ENCODE results near the gene KDM4B. TPM values are rescaled to one million over a fixed set of nuclear protein-coding genes. Genes with fewer than 3 reads are reported as not detected.

KDM4B gene
- total RNA-seq, 1 experiment from 2014 or later: 12.0 TPM

DNA sequence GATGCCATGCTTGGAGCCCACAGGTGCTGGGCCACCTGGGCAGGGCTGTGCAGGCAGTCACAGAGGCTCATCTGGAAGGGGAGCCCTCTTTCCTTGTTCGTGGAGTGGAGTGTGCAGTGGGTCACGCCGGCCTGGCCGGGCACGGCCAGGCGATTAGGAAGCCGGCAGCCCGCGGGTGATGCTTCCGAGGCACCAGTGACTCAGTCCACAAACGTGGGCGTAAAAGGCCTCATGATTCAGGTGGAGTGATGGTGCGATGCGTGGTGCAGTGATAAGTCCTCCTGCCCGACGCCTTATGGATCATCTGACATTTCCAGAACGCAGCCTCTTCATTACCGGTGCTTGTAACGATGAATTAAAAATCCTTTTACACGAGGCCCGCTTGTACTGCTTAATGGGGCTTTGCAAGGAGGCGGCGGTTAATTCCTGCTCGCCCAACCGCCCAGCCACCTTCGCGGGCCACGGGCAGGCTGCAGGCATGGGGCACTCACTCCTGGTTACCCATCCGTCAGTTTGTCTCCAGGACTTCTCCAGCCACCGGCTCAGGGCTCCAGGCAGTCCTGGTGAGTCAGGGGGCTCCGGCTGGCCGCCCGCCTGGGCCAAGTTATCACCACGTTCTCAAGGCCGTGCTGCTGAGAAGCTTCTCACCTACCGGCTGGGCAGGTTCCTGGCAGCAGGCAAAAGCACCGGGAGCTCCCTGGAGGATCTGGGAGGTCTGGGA lies 172.4 kb downstream of the KDM4B start:
- no peak for DNase-seq
- Histone ChIP-seq H3K36me3 (replicated peaks; ENCODE audit: control insufficient read depth, insufficient read depth, low read length) (peaks cover 6% of the 10 kb centered on the region), H3K27me3 (ENCODE audit: control insufficient read depth, insufficient read depth, low read length) (no peaks in the 10 kb centered on the region), H3K4me3 (ENCODE audit: insufficient read depth, low read depth, low read length) (no peak overlapping the region)

DNA sequence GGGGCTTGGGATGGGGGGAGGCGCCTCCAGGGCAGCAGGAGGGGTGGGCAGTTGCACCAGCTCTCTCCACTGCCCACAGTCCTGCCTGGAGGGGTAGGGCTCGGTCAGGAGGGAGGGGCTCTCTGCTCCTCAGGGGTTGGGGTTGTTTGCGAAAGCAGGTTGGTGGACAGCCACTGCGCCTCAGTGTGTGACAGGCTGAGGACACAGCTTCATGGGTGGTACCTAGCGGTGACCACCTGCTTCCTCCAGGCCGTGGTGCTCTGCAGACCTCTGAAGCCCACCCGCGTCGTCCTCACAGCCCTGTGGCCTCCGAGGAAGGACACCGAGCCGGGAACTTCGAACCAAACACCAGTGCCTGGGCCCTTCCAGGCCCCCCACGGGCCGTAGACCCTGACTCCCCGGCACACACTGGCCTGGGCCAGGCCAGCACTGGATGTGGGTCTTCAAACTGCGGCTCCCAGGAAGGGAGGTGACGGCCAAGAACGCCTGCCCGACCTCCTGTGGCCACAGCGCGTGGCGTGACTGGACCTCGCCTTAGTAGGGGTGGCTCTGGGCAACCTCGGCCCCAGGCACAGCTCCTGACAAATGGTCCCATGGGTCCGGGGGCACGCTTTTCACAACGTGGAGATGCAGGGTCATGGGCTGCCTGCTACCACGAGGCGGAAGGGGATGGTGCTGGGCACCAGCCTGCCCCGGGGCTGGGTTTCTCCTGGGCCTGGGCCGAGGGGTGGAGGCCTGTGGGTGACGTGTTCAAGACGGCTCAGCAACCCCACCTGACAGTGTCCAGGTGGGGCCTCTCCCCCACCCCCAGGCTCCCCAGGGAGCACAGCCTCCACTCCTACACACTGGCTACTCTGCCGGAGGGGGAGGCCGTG lies 173.2 kb downstream of the KDM4B start:
- peaks cover 6% of the 10 kb centered on the region for H3K36me3 ChIP-seq (replicated peaks; ENCODE audit: control insufficient read depth, insufficient read depth, low read length)
- no peak overlapping the region for H3K4me3 ChIP-seq (ENCODE audit: insufficient read depth, low read depth, low read length)
- H3K27me3 ChIP-seq (ENCODE audit: control insufficient read depth, insufficient read depth, low read length): no peaks in the 10 kb centered on the region
- peak; percentile 58 for DNase-seq

DNA sequence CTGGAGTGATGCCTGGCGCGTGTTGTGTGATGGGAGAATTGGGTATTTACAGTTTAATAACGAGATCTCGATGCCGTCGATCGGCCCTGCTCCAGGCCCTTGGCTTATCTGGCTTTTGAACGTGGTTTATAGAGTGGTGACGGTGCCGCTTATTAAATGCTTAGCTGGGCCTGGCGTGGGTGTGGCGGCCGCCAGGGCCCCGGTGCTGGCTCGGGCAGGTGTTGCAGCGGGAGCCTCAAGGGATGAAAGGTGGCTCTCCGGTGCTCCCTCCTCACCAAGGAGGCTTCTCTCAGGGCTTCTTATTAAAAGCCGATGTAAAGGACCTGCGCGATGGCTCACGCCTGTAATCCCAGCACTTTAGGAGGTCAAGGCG lies 173.8 kb downstream of the KDM4B start:
- peak; percentile 38 for DNase-seq
- no peaks in the 10 kb centered on the region for H3K27me3 ChIP-seq (ENCODE audit: control insufficient read depth, insufficient read depth, low read length)
- no peak overlapping the region for H3K4me3 ChIP-seq (ENCODE audit: insufficient read depth, low read depth, low read length)
- peaks cover 6% of the 10 kb centered on the region for H3K36me3 ChIP-seq (replicated peaks; ENCODE audit: control insufficient read depth, insufficient read depth, low read length)

DNA sequence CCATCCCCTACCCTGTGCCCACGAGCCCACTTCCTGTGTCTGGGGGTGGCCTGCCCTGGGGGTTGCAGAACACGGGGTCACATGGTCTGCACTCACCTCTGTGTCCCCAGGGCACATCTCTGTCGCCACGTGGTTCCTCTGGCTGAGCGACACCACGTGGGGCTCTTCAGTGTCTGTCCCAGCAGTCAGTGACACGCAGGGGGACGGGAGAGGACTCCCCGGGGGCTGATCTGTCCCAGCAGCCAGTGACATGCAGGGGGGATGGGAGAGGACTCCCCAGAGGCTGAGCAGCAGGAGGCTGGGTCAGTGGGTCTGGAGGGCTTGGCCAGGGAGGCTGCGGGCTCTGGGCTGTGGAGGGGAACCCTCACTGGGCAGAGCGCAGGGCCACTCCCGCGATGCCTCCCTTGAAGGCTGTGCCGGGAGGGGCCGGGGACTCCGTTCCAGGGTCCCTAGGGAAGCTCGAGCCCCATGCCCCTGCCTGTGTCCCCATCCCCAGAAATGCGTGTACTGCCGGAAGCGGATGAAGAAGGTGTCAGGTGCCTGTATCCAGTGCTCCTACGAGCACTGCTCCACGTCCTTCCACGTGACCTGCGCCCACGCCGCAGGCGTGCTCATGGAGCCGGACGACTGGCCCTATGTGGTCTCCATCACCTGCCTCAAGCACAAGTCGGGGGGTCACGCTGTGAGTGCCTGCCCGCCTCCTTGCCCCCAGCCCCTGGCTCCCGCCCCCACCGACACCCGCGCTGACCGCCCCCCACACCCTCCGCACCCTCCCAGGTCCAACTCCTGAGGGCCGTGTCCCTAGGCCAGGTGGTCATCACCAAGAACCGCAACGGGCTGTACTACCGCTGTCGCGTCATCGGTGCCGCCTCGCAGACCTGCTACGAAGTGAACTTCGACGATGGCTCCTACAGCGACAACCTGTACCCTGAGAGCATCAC lies 174.8 kb downstream of the KDM4B start:
- H3K4me3 ChIP-seq (ENCODE audit: insufficient read depth, low read depth, low read length): no peak overlapping the region
- DNase-seq: peak; percentile 68
- H3K27me3 ChIP-seq (ENCODE audit: control insufficient read depth, insufficient read depth, low read length): no peaks in the 10 kb centered on the region
- peaks cover 3% of the 10 kb centered on the region for H3K36me3 ChIP-seq (replicated peaks; ENCODE audit: control insufficient read depth, insufficient read depth, low read length)

DNA sequence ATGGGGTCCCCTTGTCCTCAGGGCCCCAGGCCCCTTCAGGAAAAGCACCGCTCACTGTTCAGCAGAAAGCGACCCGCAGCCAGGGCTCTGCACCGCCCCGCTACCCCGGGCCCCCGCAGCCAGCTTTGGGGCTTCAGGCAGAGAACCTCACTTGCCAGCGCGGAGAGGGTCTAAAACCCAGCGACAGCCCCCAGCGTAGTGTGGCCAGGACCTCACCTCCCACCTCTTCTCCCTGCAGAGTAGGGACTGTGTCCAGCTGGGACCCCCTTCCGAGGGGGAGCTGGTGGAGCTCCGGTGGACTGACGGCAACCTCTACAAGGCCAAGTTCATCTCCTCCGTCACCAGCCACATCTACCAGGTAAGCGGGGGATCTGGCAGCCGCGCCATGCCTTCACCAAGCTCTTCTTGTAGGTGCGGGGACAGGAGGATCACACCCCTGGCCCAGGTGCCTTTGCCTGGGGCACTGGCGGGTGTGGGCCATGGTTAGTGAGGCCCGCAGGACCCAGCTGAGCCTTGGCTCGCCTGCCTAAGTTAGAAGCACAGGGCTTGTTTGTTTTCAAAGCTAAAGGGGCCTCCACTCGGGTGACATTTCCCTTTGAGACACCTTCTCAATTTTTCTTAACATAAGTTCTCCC lies 175.7 kb downstream of the KDM4B start:
- Histone ChIP-seq H3K36me3 (replicated peaks; ENCODE audit: control insufficient read depth, insufficient read depth, low read length) (peaks cover 2% of the 10 kb centered on the region; the same call in 1 of the 2 replicates), H3K4me3 (ENCODE audit: insufficient read depth, low read depth, low read length) (no peak overlapping the region), H3K27me3 (ENCODE audit: control insufficient read depth, insufficient read depth, low read length) (no peaks in the 10 kb centered on the region)
- peak; percentile 62 for DNase-seq

DNA sequence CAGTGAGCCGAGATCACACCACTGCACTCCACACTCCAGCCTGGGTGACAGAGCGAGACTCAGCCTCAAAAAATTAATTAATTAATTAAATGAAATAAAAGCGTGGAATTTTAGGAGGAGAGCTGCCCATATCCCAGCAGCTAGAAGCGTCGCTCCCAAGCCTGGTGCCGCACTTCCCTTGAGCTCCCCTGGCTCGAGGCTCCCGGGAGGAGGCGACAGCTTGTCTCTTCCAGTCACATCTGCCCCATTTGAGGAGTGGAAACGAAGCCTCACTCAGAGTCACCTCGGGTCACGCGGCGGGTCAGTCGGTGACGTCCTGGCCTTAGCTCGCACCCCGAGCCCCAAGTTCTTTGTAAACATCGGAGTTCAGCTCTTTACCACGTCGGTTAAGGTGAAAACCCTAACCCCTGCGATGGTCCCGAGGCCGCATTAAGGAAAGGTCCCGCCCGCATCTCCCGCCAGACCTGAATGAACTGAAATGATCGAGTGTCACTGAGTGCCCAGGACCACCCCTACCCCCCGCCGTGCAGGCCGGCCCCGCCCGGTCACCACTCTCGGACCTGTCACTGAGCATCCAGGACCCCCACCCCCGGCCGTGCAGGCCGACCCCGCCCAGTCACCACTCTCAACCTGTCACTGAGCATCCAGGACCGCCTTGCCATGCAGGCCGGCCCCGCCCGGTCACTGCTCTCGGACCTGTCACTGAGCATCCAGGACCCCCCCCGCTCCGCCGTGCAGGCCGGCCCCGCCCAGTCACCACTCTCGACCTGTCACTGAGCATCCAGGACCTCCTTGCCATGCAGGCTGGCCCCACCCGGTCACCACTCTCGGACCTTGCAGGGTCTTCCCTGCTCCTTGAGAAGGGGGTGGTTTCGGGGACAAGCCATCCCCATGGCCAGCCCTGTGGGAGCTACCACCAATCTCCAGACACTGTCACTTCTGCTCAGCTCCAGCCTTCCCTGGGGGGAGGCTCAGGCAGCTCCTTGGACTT lies 176.9 kb downstream of the KDM4B start:
- Histone ChIP-seq H3K4me3 (ENCODE audit: insufficient read depth, low read depth, low read length) (no peak overlapping the region), H3K36me3 (replicated peaks; ENCODE audit: control insufficient read depth, insufficient read depth, low read length) (no peaks in the 10 kb centered on the region), H3K27me3 (ENCODE audit: control insufficient read depth, insufficient read depth, low read length) (no peaks in the 10 kb centered on the region)
- DNase-seq: peak; percentile 65

DNA sequence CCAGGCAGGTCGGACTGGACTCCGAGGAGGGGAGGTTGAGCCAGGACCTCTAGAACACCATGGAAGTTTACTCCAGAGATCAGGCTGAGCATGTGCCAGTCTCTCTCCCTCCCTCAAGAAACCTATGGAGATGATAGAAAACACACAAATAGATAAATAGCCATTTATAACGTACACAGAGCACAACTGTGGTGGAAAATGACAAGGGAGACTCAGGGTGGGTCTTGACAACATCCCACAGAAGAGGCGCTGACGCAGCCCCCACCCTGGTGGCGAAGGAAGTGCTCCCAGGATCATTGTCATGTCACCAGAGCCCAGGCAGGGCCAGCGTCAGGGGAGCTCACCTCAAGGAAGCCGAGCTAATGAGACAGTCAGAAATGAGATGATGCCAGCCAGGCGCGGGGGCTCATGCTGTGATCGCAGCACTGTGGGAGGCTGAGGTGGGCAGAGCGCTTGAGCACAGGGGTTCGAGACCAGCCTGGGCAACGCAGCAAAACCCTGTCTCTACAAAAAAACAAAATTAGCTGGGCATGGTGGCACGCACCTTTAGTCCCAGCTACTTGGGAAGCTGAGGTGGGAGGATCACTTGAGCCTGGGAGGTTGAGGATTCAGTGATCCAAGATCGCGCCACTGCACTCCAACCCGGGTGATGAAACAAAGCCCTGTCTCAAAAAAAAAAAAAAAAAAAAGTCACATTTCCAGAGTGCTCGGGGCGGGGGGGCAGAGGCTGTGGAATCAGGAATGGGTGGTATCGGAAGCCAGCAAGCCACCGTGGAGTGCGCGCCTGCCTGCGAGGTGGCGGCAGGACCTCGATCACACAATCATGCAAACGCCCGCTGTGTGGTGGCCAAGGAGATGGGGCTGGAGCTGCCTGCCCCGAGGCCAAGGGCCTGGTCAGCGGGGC lies 178.4 kb downstream of the KDM4B start:
- no peaks in the 10 kb centered on the region for H3K27me3 ChIP-seq (ENCODE audit: control insufficient read depth, insufficient read depth, low read length)
- H3K36me3 ChIP-seq (replicated peaks; ENCODE audit: control insufficient read depth, insufficient read depth, low read length): no peaks in the 10 kb centered on the region
- peak; percentile 60 for DNase-seq
- H3K4me3 ChIP-seq (ENCODE audit: insufficient read depth, low read depth, low read length): no peak overlapping the region

DNA sequence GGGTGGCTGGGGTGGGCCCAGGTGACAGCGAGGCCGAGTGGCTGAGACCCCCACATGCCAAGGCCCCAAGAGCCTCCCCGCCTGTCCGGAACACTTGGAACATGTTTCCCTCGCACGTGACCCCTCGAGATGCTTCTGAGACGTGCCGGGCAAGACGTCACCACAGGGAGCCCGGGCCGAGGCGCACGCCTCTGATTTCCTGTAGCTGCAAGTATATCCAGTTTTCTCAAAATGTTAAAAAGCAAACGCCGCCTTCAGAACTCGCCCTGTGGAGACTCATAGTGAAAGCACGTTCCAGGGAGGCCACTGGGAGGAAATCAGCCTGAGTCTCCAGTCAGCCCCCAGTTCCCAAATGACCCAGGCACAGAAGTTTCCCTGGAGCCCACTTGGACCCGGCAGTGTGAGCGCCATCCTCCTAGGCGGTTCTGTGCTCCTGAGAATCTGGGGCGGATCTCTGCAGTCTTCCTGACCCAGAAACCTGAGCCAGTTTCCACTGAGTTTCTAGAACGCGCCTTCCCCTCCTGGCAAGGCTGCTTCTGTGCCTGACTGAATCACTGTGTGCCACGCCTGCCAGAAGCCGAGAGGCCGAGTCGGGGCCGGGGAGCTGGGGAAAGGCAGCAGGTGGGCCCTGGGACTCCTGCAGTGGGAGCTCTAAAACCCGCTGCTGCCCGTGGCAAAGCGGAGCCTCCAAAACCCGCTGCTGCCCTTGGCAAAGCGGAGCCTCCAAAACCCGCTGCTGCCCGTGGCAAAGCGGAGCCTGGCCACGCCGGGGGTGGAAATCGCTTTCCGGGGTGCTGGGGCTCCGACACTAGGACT lies 179.3 kb downstream of the KDM4B start:
- no peak overlapping the region for H3K4me3 ChIP-seq (ENCODE audit: insufficient read depth, low read depth, low read length)
- no peaks in the 10 kb centered on the region for H3K36me3 ChIP-seq (replicated peaks; ENCODE audit: control insufficient read depth, insufficient read depth, low read length)
- no peaks in the 10 kb centered on the region for H3K27me3 ChIP-seq (ENCODE audit: control insufficient read depth, insufficient read depth, low read length)
- DNase-seq: peak; percentile 62

DNA sequence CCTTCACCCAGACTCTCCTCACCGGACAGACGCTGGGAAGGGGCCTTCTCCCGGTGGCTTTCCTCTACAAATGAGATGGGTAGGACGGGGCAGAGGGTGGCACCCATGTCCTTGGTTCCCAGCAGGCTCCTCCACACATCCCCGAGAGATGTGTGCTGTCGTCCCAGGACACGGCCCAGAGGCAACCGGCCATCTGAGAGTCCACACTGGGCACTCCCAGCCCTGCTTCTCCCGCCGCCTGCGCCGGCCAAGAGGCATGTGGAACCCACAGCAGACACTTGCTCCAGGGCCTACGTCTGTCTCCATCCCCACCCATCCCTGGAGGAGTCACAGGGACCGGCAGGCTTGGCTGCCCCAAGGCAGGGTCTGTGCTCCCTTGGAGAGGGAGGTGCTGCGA lies 179.9 kb downstream of the KDM4B start:
- Histone ChIP-seq H3K36me3 (replicated peaks; ENCODE audit: control insufficient read depth, insufficient read depth, low read length) (no peaks in the 10 kb centered on the region), H3K4me3 (ENCODE audit: insufficient read depth, low read depth, low read length) (no peak overlapping the region), H3K27me3 (ENCODE audit: control insufficient read depth, insufficient read depth, low read length) (no peaks in the 10 kb centered on the region)
- peak; percentile 63 for DNase-seq

DNA sequence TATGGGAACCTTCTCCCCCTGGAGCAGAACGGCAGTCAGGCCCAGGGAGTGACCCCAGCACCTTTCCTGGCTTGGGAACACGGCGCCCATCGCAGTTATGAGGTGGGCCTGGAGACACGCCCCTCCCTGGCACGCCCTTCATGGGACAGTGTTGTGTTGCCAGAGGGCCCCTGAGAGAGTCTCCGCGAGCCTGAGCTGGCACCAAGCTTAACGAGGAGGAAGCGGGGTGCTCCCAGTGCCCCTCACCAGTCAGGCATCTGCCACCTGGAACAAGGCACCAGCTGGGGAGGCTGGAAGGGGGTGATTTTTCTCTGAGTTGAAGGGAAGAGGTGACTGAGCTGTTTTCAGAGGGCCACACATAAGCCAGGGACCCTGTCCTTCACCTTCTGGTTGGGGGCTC lies 180.6 kb downstream of the KDM4B start:
- H3K36me3 ChIP-seq (replicated peaks; ENCODE audit: control insufficient read depth, insufficient read depth, low read length): no peaks in the 10 kb centered on the region
- H3K4me3 ChIP-seq (ENCODE audit: insufficient read depth, low read depth, low read length): no peak overlapping the region
- H3K27me3 ChIP-seq (ENCODE audit: control insufficient read depth, insufficient read depth, low read length): no peaks in the 10 kb centered on the region
- DNase-seq: peak; percentile 61

DNA sequence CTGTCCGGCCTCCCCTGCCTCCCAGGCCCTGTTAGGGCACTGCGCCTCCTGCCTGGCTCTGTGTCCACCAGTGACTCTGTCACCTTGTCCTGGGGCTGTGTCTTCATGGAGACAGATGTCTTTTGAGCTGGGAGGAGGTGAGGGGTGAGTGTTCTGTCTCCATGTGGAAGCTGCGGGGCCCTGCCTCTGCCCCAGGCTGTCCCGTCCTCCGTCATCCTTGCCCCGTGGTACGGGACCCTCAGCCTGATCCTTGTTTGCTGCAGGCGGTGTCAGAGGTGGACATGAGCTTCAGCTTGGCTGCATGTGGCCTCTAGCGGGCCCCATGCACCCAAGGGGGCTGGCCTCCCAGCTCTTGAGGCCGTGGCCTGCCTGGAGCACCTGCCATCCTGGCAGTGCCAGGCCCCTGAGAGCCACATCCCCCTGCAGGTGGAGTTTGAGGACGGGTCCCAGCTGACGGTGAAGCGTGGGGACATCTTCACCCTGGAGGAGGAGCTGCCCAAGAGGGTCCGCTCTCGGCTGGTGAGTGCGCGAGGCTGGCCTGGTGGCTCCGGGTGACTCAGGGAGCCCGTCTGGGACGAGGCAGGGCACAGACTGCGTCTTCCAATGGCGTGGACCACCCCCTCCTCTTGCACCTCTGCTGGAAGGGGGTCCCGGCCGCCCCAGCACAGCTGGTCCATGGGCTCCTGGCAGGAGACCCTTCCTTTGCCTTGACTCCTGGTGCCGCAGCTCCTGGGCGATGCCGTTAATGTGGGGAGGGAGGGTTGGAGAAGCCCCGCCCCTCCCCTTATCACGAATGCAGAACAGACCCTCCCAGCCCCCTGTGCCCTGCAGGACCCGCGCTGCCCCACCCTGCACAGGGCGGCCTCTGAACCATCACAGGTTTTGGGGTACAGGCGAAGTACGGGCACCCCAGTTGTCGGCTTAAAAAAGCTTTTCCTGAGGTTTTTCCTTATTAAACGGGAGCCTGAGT lies 181.3 kb downstream of the KDM4B start:
- DNase-seq: peak; percentile 90
- no peak overlapping the region for H3K4me3 ChIP-seq (ENCODE audit: insufficient read depth, low read depth, low read length)
- no peaks in the 10 kb centered on the region for H3K36me3 ChIP-seq (replicated peaks; ENCODE audit: control insufficient read depth, insufficient read depth, low read length)
- H3K27me3 ChIP-seq (ENCODE audit: control insufficient read depth, insufficient read depth, low read length): no peaks in the 10 kb centered on the region
